Amniotic epithelial cell (primary cell): ENCODE measurements around the gene TPP1.

ENCODE experiments used
- DNase-seq: peaks from one replicate; pipeline ENCODE4 v3.0.0-alpha.2; 2010; ENCODE audit warnings: low read depth

TPP1 gene

DNA sequence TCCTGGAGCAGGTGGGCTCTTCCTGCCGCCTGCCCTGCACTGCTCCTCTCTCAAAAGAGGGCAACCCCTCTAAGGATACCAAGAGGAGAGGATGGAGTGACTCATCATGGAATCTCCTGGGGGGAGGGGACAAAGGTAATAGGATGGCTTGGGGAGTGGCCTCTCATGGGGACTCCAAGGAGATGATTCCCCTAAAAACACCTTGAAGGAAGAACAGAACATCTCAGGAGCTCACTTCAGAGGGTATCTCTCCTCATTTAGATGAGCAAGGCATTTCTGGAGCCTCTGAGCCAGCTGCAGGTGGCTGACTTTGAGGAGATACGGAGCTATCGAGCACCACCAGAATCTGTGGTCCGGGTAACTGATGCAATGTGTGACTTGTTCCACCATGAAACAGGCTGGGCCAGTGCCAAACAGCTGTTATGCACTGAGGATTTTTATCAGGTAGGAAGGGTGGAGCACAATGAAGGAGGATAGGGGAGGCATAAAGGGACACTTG, 56.1 kb downstream of the TPP1 start:
- no peak for DNase-seq
